NCI-H748 treated with DMSO at 0.1 percent for 48 hours (cell line): ENCODE measurements around the gene EEF2K.
A peak's percentile ranks its signal among the peaks of the same experiment; 100 is the strongest.
"Not testable (repeated sequence)": the region's sequence is repeated elsewhere in the genome, so short reads cannot be mapped to it uniquely, and the experiment has no call there.

Experiments
- DNase-seq: peaks from one replicate; lab custom pipeline; 2025; lab: John Stamatoyannopoulos, UW

The EEF2K gene

GRCh38 chr16:22190081-22190775 is 15.8 kb upstream of the EEF2K start:
- peak; percentile 99 for DNase-seq

GRCh38 chr16:22190776-22191531 is 15.1 kb upstream of the EEF2K start:
- peak; percentile 99 for DNase-seq

- no peak for DNase-seq
Observed at GRCh38 chr16:22191532-22192260, 14.4 kb upstream of the EEF2K start.

GRCh38 chr16:22192261-22193062 is 13.6 kb upstream of the EEF2K start:
- peak; percentile 21 for DNase-seq

GRCh38 chr16:22193063-22193411 is 13.0 kb upstream of the EEF2K start:
- DNase-seq = no peak

GRCh38 chr16:22194707-22195444 is 11.2 kb upstream of the EEF2K start:
- DNase-seq = no peak

GRCh38 chr16:22195445-22195694 is 10.7 kb upstream of the EEF2K start:
- DNase-seq = no peak

GRCh38 chr16:22195695-22196558 is 10.2 kb upstream of the EEF2K start:
- peak; percentile 63 for DNase-seq

GRCh38 chr16:22196559-22197168 is 9.4 kb upstream of the EEF2K start:
- not testable (repeated sequence) for DNase-seq

- DNase-seq = no peak
Observed at GRCh38 chr16:22198547-22199293, 7.4 kb upstream of the EEF2K start.

- no peak for DNase-seq
Observed at GRCh38 chr16:22202261-22202637, 3.8 kb upstream of the EEF2K start.

- DNase-seq = no peak
Observed at GRCh38 chr16:22203091-22203490, 3.0 kb upstream of the EEF2K start.

GRCh38 chr16:22204091-22204655 is 1.9 kb upstream of the EEF2K start:
- DNase-seq = no peak

- DNase-seq = no peak
Observed at GRCh38 chr16:22205577-22206012, 483 bp upstream of the EEF2K start.

GRCh38 chr16:22206842-22207714 is 1.0 kb downstream of the EEF2K start:
- no peak for DNase-seq

- no peak for DNase-seq
Observed at GRCh38 chr16:22207715-22208360, 1.8 kb downstream of the EEF2K start.

GRCh38 chr16:22210285-22210684 is 4.2 kb downstream of the EEF2K start:
- DNase-seq = no peak

- DNase-seq = no peak
Observed at GRCh38 chr16:22210854-22211253, 4.8 kb downstream of the EEF2K start.
